Measurements from ENCODE around the gene ZDHHC9. TPM values are rescaled to one million over a fixed set of nuclear protein-coding genes. Genes with fewer than 3 reads are reported as not detected.
A peak's percentile ranks its signal among the peaks of the same experiment; 100 is the strongest.
"Not testable (repeated sequence)": the region's sequence is repeated elsewhere in the genome, so short reads cannot be mapped to it uniquely, and the experiment has no call there.

ZDHHC9 gene
- 10.1 and 19.4 TPM in 2 replicates for total RNA-seq (2014; rRNA removed; shearing (Covaris generic))

DNA sequence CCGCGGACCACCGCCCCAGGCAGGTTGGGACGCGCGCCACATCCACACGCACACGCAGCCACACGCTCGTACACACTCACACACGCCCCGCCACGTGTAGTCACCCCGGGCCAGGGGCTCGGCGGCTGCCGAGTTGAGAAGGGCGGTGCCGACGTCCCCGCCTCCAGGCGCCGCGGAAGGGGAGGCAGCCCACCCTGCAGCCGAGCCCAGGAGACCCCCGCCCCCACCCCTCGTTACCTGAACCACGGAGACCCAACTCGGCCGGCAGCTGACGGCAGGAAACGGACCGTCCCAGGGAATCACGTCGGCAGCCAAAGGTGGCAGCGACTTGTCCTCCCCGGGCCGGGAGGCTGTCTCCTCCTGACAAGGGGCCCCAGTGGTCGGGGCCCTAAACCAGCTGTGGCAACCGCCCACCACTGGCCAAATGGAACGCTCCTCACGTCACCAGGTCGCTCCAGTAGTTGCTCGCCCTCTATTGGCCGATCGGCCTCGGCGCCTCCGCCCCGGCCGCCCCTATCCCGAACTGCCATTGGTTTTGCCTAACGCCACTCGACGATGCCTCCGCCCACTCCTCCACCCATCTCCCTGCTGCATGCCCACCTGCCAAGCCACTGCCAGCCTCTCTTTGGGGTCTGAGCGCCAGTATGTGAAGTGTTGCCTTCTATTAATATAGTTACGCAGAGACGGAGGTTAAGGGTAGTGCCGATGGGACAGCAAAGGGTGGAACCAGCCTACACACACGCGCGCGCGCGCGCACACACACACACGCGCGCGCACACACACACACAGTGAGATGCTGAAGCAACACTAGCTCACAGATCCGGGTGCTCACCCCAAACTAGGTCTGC, at the start of gene ZDHHC9:
TSS of gene ZDHHC9 (minus strand) at position 428 of the 848 bp plus-strand sequence. CDS start 1,941 bp downstream, outside the sequence.
- Histone ChIP-seq H3K27ac (0 out of 2 replicates have a peak within 1 kb of the TSS, but pooled peaks have one; percentile 28), H3K4me1 (replicated peaks) (no peaks in the 10 kb centered on the region), H3K27me3 (replicated peaks) (no peaks in the 10 kb centered on the region), H3K9me3 (replicated peaks) (no peaks in the 10 kb centered on the region), H3K4me3 (peak within 1 kb of the TSS; percentile 67), H3K36me3 (peaks cover 3% of the 10 kb centered on the region; the same call in 1 of the 2 replicates)
- DNase-seq (ENCODE audit: low read depth in 1 of 2, low spot score in 2 of 2): peak; percentile 80 to 86

DNA sequence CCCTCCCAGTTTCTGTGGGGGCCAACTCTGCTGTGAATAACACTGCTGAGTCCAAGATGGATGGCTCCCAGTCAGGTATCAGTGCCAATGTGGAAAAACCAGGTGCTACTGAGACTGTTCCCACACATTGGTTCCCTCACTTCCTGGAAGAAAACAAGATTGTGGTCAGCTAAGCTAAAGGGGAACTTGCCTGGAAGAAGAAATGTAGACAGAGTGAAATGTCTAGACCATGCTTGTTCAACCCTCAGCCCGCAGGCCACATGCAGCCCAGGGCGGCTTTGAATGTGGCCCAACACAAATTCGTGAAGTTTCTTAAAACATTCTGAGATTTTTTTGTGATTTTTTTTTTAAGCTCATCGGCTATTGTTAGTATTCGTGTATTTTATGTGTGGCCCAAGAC, 33.7 kb upstream of the ZDHHC9 start:
- Histone ChIP-seq H3K4me1 (replicated peaks) (peaks cover 29% of the 10 kb centered on the region), H3K27ac (peak overlapping the region; percentile 87), H3K9me3 (replicated peaks) (no peaks in the 10 kb centered on the region), H3K4me3 (no peak overlapping the region), H3K36me3 (no peaks in the 10 kb centered on the region), H3K27me3 (replicated peaks) (no peaks in the 10 kb centered on the region)
- DNase-seq (ENCODE audit: low read depth in 1 of 2, low spot score in 2 of 2): no peak

- Histone ChIP-seq H3K27ac (peak overlapping the region; percentile 87), H3K4me1 (replicated peaks) (peaks cover 29% of the 10 kb centered on the region), H3K4me3 (no peak overlapping the region), H3K27me3 (replicated peaks) (no peaks in the 10 kb centered on the region), H3K36me3 (no peaks in the 10 kb centered on the region), H3K9me3 (replicated peaks) (no peaks in the 10 kb centered on the region)
- peak; percentile 57 to 75 for DNase-seq (ENCODE audit: low read depth in 1 of 2, low spot score in 2 of 2)
These were observed 33.2 kb upstream of the ZDHHC9 start for GRCh38 chrX:129876771-129877305.

DNA sequence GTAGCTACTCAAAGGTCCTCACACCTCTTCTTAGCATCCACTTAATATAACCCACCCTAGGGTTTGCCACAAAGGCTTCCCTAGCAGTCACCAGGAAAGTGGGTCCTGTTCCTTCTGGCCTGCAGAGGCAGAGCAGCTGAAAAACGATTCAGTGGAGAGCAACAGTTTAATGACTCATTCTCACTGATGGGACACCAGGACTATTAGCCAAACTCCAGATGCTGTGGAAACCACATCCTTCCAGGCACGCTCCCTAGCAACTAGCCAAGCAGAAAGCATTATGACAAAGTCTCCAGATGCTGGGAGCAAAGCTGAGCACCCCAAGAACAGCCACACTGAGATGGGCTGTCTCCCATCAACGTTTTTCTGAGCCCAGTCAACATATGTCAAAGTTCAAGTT, 32.0 kb upstream of the ZDHHC9 start:
- DNase-seq (ENCODE audit: low read depth in 1 of 2, low spot score in 2 of 2): peak; percentile 34 to 63
- Histone ChIP-seq H3K4me1 (replicated peaks) (peaks cover 29% of the 10 kb centered on the region), H3K27ac (peak overlapping the region; percentile 87), H3K27me3 (replicated peaks) (no peaks in the 10 kb centered on the region), H3K9me3 (replicated peaks) (no peaks in the 10 kb centered on the region), H3K36me3 (no peaks in the 10 kb centered on the region), H3K4me3 (no peak overlapping the region)

DNA sequence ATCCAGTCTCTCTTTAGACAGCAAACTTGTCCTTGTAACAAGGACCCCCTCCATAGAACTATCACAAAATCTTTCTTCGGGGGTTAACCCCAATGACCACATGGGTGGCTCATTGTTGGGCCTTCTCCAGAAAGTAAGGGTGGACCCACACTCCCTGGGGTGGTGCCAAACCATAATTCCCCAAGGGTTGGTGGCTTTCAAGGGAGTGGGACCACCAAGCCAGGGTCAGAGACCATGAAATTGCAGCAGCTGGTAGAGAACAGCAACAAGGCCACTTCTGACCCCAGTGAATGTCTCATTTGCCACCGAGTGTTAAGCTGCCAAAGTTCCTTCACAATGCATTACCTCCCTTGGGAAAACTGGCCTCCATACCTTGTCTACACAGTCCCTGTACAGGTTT, 28.8 kb upstream of the ZDHHC9 start:
- DNase-seq (ENCODE audit: low read depth in 1 of 2, low spot score in 2 of 2): no peak
- H3K27ac ChIP-seq: no peak overlapping the region
- H3K27me3 ChIP-seq (replicated peaks): no peaks in the 10 kb centered on the region
- H3K4me1 ChIP-seq (replicated peaks): peaks cover 24% of the 10 kb centered on the region
- no peaks in the 10 kb centered on the region for H3K36me3 ChIP-seq
- H3K4me3 ChIP-seq: no peak overlapping the region
- no peaks in the 10 kb centered on the region for H3K9me3 ChIP-seq (replicated peaks)

DNA sequence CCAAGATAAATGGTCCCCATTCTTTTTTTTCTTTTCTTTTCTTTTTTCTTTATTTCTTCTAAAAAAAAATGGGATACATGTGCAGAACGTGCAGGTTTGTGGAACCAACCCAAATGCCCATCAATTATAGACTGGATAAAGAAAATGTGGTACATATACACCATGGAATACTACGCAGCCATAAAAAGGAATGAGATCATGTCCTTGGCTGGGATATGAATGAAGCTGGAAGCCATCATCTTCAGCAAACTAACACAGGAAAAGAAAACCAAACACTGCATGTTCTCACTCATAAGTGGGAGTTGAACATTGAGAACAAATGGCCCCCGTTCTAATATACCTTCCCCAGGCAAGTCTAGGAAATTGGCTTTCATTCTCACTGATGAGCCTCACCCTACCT, 22.6 kb upstream of the ZDHHC9 start:
- H3K36me3 ChIP-seq; H3K27ac ChIP-seq; DNase-seq (ENCODE audit: low read depth in 1 of 2, low spot score in 2 of 2); H3K27me3 ChIP-seq (replicated peaks); H3K9me3 ChIP-seq (replicated peaks); H3K4me3 ChIP-seq; H3K4me1 ChIP-seq (replicated peaks): not testable (repeated sequence)

GRCh38 chrX:129859134-129859533, 15.4 kb upstream of the ZDHHC9 start:
- H3K9me3 ChIP-seq (replicated peaks); H3K27me3 ChIP-seq (replicated peaks); H3K4me1 ChIP-seq (replicated peaks); H3K27ac ChIP-seq; H3K4me3 ChIP-seq; H3K36me3 ChIP-seq; DNase-seq (ENCODE audit: low read depth in 1 of 2, low spot score in 2 of 2): not testable (repeated sequence)

DNA sequence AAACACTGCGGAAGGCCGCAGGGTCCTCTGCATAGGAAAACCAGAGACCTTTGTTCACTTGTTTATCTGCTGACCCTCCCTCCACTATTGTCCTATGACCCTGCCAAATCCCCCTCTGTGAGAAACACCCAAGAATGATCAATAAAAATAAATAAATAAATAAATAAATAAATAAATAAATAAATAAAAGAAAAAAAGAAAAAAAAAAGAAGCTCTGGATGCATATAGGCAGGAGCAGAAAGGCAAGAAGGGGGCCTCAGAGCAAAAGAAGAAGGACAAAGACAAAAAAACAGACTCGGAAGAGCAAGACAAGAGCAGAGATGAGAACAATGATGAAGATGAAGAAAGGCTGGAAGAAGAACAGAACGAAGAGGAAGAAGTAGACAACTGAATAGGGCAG, 8.1 kb upstream of the ZDHHC9 start:
- not testable (repeated sequence) for H3K27ac ChIP-seq; H3K4me3 ChIP-seq; H3K4me1 ChIP-seq (replicated peaks); DNase-seq (ENCODE audit: low read depth in 1 of 2, low spot score in 2 of 2); H3K36me3 ChIP-seq; H3K27me3 ChIP-seq (replicated peaks); H3K9me3 ChIP-seq (replicated peaks)

DNA sequence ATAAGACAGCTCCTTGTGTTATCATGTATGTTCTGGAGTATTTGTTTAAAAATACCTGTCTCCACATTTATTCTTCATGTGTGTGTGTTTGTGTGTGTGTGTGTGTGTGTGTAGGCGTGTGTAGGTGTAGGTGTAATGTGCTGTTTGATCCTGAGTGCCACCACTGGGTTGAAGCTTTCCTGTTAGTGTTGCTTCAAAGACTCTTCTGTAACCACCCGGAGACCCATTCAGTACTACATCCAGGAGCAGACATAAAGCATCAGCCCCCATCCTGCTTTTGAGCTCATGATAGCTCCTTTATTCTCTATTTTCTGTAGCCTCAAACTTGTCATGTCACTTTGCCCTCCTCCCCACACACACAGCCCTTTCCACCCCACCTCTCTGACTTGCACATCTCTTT, 3.0 kb upstream of the ZDHHC9 start:
- Histone ChIP-seq H3K27me3 (replicated peaks) (no peaks in the 10 kb centered on the region), H3K27ac (no peak overlapping the region), H3K4me3 (no peak overlapping the region), H3K9me3 (replicated peaks) (no peaks in the 10 kb centered on the region), H3K4me1 (replicated peaks) (no peaks in the 10 kb centered on the region), H3K36me3 (peaks cover 3% of the 10 kb centered on the region; the same call in 1 of the 2 replicates)
- DNase-seq (ENCODE audit: low read depth in 1 of 2, low spot score in 2 of 2): no peak

- Histone ChIP-seq H3K4me3 (no peak overlapping the region), H3K27me3 (replicated peaks) (no peaks in the 10 kb centered on the region), H3K36me3 (peaks cover 3% of the 10 kb centered on the region; the same call in 1 of the 2 replicates), H3K4me1 (replicated peaks) (no peaks in the 10 kb centered on the region), H3K27ac (no peak overlapping the region), H3K9me3 (replicated peaks) (no peaks in the 10 kb centered on the region)
- no peak for DNase-seq (ENCODE audit: low read depth in 1 of 2, low spot score in 2 of 2)
These were observed 2.0 kb upstream of the ZDHHC9 start for GRCh38 chrX:129845616-129846190.

GRCh38 chrX:129843209-129843458, 552 bp downstream of the ZDHHC9 start:
- Histone ChIP-seq H3K4me3 (peak overlapping the region; percentile 67), H3K36me3 (peaks cover 3% of the 10 kb centered on the region; the same call in 1 of the 2 replicates), H3K9me3 (replicated peaks) (no peaks in the 10 kb centered on the region), H3K4me1 (replicated peaks) (no peaks in the 10 kb centered on the region), H3K27me3 (replicated peaks) (no peaks in the 10 kb centered on the region), H3K27ac (0 out of 2 replicates have a peak overlapping the region, but pooled peaks have one; percentile 28)
- peak in 1 of 2 experiments; percentile 20 for DNase-seq (ENCODE audit: low read depth in 1 of 2, low spot score in 2 of 2)

GRCh38 chrX:129842510-129843208, 1.0 kb downstream of the ZDHHC9 start:
- H3K27ac ChIP-seq: no peak overlapping the region
- DNase-seq (ENCODE audit: low read depth in 1 of 2, low spot score in 2 of 2): peak in 1 of 2 experiments; percentile 24
- H3K9me3 ChIP-seq (replicated peaks): no peaks in the 10 kb centered on the region
- H3K4me3 ChIP-seq: peak overlapping the region; percentile 67
- peaks cover 3% of the 10 kb centered on the region; the same call in 1 of the 2 replicates for H3K36me3 ChIP-seq
- no peaks in the 10 kb centered on the region for H3K27me3 ChIP-seq (replicated peaks)
- H3K4me1 ChIP-seq (replicated peaks): no peaks in the 10 kb centered on the region

- H3K27ac ChIP-seq: no peak overlapping the region
- no peaks in the 10 kb centered on the region for H3K9me3 ChIP-seq (replicated peaks)
- H3K27me3 ChIP-seq (replicated peaks): no peaks in the 10 kb centered on the region
- no peak for DNase-seq (ENCODE audit: low read depth in 1 of 2, low spot score in 2 of 2)
- H3K36me3 ChIP-seq: peaks cover 3% of the 10 kb centered on the region; the same call in 1 of the 2 replicates
- no peaks in the 10 kb centered on the region for H3K4me1 ChIP-seq (replicated peaks)
- no peak overlapping the region for H3K4me3 ChIP-seq
These were observed 3.3 kb downstream of the ZDHHC9 start for GRCh38 chrX:129840344-129840743.

DNA sequence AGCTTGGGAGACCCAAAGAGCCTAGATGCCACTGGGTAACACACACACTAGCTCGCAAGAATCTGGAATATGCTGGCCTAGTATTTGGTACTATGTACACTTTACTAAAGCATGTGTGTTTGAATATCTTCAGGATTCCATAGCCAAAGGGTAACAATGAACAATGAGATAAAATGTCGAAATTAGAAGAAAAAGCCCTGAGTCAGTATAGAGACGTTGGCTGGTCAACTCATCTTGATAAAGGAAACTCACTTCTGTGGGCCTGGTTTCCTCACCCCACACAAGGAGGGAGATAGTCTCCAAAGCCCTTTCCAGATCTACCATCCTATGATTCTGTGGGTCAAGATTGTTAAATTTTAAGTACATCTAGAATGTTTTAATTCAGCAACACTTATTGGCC, 6.9 kb downstream of the ZDHHC9 start:
- no peaks in the 10 kb centered on the region for H3K4me1 ChIP-seq (replicated peaks)
- H3K9me3 ChIP-seq (replicated peaks): no peaks in the 10 kb centered on the region
- H3K27ac ChIP-seq: no peak overlapping the region
- H3K36me3 ChIP-seq: no peaks in the 10 kb centered on the region
- no peak overlapping the region for H3K4me3 ChIP-seq
- no peak for DNase-seq (ENCODE audit: low read depth in 1 of 2, low spot score in 2 of 2)
- H3K27me3 ChIP-seq (replicated peaks): no peaks in the 10 kb centered on the region
